IMR-90 (cell line): ENCODE data around the gene IFNGR1. TPM values are rescaled to one million over a fixed set of nuclear protein-coding genes. Genes with fewer than 3 reads are reported as not detected.
A peak's percentile ranks its signal among the peaks of the same experiment; 100 is the strongest.

Experiments used
- ATAC-seq: fragments of 200-7000 bp; cut with Tn5 transposase; 2 replicates; pipeline ENCODE4 v1.9.1; 2020; ENCODE audit warnings: low read depth, mild to moderate bottlenecking, moderate library complexity
- BruUV-seq: library from RNA; stranded (reverse); fragments of 400-500 nt; replicated peaks from 2 replicates; lab custom pipeline; 2021; lab: Mats Ljungman, UMichigan
- CTCF ChIA-PET: fragments of 300-600 bp; formaldehyde crosslinking; extraction: SDS; loops from one replicate; lab custom pipeline; 2021; ENCODE audit warnings: antibody characterized with exemption; lab: Yijun Ruan, JAX
- POLR2A ChIA-PET: fragments of 300-600 bp; sonication (Branson Sonifier 250); formaldehyde crosslinking; loops from one replicate; lab custom pipeline; 2022; ENCODE audit warnings: antibody characterized with exemption; ENCODE audit not compliant: unreplicated experiment; lab: Charles Lee
- DNase-seq: peaks from one replicate; pipeline ENCODE4 v3.0.0; 2013
- H2AFZ ChIP-seq: replicated peaks from 2 replicates; pipeline ENCODE3; 2013; ENCODE audit warnings: low read length, mild to moderate bottlenecking; ENCODE audit not compliant: poor library complexity
- H2AK5ac ChIP-seq: 2 replicates; pipeline ENCODE4 v1.6.1; 2013; ENCODE audit warnings: low read depth, low read length, inconsistent platforms
- H2AK9ac ChIP-seq: replicated peaks from 2 replicates; pipeline ENCODE3; 2013; ENCODE audit warnings: mild to moderate bottlenecking, low read depth, low read length, moderate library complexity; ENCODE audit not compliant: poor library complexity
- H2BK120ac ChIP-seq: 2 replicates; pipeline ENCODE4 v1.6.1; 2013; ENCODE audit warnings: low read depth, low read length, inconsistent platforms
- H2BK15ac ChIP-seq: 3 replicates; pipeline ENCODE4 v1.6.1; 2013; ENCODE audit warnings: low read depth, low read length, inconsistent platforms
- H2BK20ac ChIP-seq: 2 replicates; pipeline ENCODE4 v1.6.1; 2013; ENCODE audit warnings: low read depth, mild to moderate bottlenecking, inconsistent platforms, low read length, moderate library complexity
- H2BK5ac ChIP-seq: 2 replicates; pipeline ENCODE4 v1.6.1; 2013; ENCODE audit warnings: mild to moderate bottlenecking, low read depth, low read length, inconsistent platforms; ENCODE audit not compliant: poor library complexity, severe bottlenecking
- H3K14ac ChIP-seq: replicated peaks from 2 replicates; pipeline ENCODE4 v1.6.1; 2013; ENCODE audit warnings: low read depth, low read length, inconsistent platforms
- H3K18ac ChIP-seq: 2 replicates; pipeline ENCODE4 v1.6.1; 2013; ENCODE audit warnings: low read depth, low read length, control low read depth
- H3K23ac ChIP-seq: 2 replicates; pipeline ENCODE4 v1.6.1; 2013; ENCODE audit warnings: low read depth, low read length, inconsistent platforms
- H3K27ac ChIP-seq: 2 replicates; pipeline ENCODE4 v1.5.1; 2013; ENCODE audit warnings: mild to moderate bottlenecking, control low read depth, low read length; ENCODE audit not compliant: insufficient read depth
- H3K27me3 ChIP-seq: 2 replicates; pipeline ENCODE4 v1.6.1; 2013; ENCODE audit warnings: low read length; ENCODE audit not compliant: control insufficient read depth, insufficient read depth
- H3K36me3 ChIP-seq: 2 replicates; pipeline ENCODE4 v1.6.1; 2013; ENCODE audit warnings: low read length, mixed read lengths; ENCODE audit not compliant: control insufficient read depth, insufficient read depth
- H3K4ac ChIP-seq: 2 replicates; pipeline ENCODE4 v1.6.1; 2013; ENCODE audit warnings: low read depth, low read length, inconsistent platforms
- H3K4me1 ChIP-seq: 2 replicates; pipeline ENCODE4 v1.6.1; 2013; ENCODE audit warnings: low read length, mixed read lengths; ENCODE audit not compliant: control insufficient read depth, insufficient read depth
- H3K4me2 ChIP-seq: 2 replicates; pipeline ENCODE4 v1.6.1; 2013; ENCODE audit warnings: low read depth, mild to moderate bottlenecking, control low read depth, low read length, moderate library complexity
- H3K4me3 ChIP-seq: 2 replicates; pipeline ENCODE4 v1.5.1; 2013; ENCODE audit warnings: low read depth, mild to moderate bottlenecking, control low read depth, low read length, moderate library complexity; ENCODE audit not compliant: insufficient read depth
- H3K56ac ChIP-seq: 2 replicates; pipeline ENCODE4 v1.6.1; 2013; ENCODE audit warnings: low read length, inconsistent platforms; ENCODE audit not compliant: insufficient read depth; ENCODE audit errors: extremely low read depth
- H3K79me1 ChIP-seq, 2 experiments: 2 replicates each; pipeline ENCODE4 v1.6.1; 2013; ENCODE audit warnings: low read length in 2 of 2, inconsistent platforms in 1 of 2, low read depth in 1 of 2
- H3K9ac ChIP-seq: 2 replicates; pipeline ENCODE4 v1.6.1; 2013; ENCODE audit warnings: low read depth, low read length, control low read depth
- H3K9me1 ChIP-seq: 2 replicates; pipeline ENCODE4 v1.6.1; 2013; ENCODE audit warnings: low read length, inconsistent platforms; ENCODE audit not compliant: insufficient read depth
- H3K9me3 ChIP-seq: 2 replicates; pipeline ENCODE4 v1.6.1; 2013; ENCODE audit warnings: low read length; ENCODE audit not compliant: control insufficient read depth, insufficient read depth
- H4K20me1 ChIP-seq: 2 replicates; pipeline ENCODE4 v1.6.1; 2013; ENCODE audit warnings: low read length, inconsistent platforms; ENCODE audit not compliant: insufficient read depth
- H4K5ac ChIP-seq: 2 replicates; pipeline ENCODE4 v1.6.1; 2013; ENCODE audit warnings: mild to moderate bottlenecking, low read depth, low read length, control low read depth
- H4K8ac ChIP-seq, 2 experiments: 2 replicates each; pipeline ENCODE4 v1.6.1; 2013; ENCODE audit warnings: low read depth in 2 of 2, low read length in 2 of 2, control low read depth in 1 of 2, inconsistent platforms in 1 of 2
- H4K91ac ChIP-seq: 2 replicates; pipeline ENCODE4 v1.6.1; 2013; ENCODE audit warnings: low read depth, low read length, inconsistent platforms; ENCODE audit not compliant: insufficient read depth
- FOS ChIP-seq: fragments of 150-350 bp; IDR thresholded peaks from 2 replicates; pipeline ENCODE4 v1.6.1; 2016; ENCODE audit warnings: low read depth, low read length
- NFE2L2 ChIP-seq: fragments of 150-350 bp; IDR thresholded peaks from 2 replicates; pipeline ENCODE4 v1.6.1; 2016; ENCODE audit warnings: low read depth, mild to moderate bottlenecking, low read length
- SMC3 ChIP-seq: fragments of 150-350 bp; IDR thresholded peaks from 2 replicates; pipeline ENCODE4 v1.6.1; 2016; ENCODE audit warnings: low read depth, mild to moderate bottlenecking, antibody characterized with exemption, low read length, moderate library complexity
- dilution Hi-C: fragments of 300-500 bp; cut with HindIII; formaldehyde crosslinking; loops from one replicate; pipeline ENCODE4 v1.14.3; 2018; ENCODE audit warnings: low sequenced_read_pairs; ENCODE audit not compliant: unreplicated experiment
- in situ Hi-C: fragments of 300-500 bp; cut with MboI; formaldehyde crosslinking; loops from 3 replicates; pipeline ENCODE4 v1.14.3; 2019; ENCODE audit warnings: low sequenced_read_pairs, inconsistent platforms, mixed read lengths
- intact Hi-C: fragments of 100-400 bp; cut with micrococcal nuclease; formaldehyde crosslinking; loops from 2 replicates; pipeline ENCODE4 v1.10.0; 2022
- polyA plus RNA-seq, 3 experiments: library from polyadenylated mRNA; depleted of rRNA; stranded (reverse); fragments of >200 nt; gene quantifications; 2 replicates each; pipeline ENCODE4 v1.2.3, GENCODE V29; 2012; ENCODE audit warnings: low replicate concordance in 1 of 3
- total RNA-seq: library from RNA; depleted of rRNA; stranded (reverse); fragments of >200 nt; gene quantifications from 2 replicates; pipeline ENCODE4 v1.2.3, GENCODE V29; 2012

The IFNGR1 gene
- total and polyA plus RNA-seq, 2 of the 4 experiments (the other 2 are of a cell fraction), result 19.1 to 25.6 TPM

DNA sequence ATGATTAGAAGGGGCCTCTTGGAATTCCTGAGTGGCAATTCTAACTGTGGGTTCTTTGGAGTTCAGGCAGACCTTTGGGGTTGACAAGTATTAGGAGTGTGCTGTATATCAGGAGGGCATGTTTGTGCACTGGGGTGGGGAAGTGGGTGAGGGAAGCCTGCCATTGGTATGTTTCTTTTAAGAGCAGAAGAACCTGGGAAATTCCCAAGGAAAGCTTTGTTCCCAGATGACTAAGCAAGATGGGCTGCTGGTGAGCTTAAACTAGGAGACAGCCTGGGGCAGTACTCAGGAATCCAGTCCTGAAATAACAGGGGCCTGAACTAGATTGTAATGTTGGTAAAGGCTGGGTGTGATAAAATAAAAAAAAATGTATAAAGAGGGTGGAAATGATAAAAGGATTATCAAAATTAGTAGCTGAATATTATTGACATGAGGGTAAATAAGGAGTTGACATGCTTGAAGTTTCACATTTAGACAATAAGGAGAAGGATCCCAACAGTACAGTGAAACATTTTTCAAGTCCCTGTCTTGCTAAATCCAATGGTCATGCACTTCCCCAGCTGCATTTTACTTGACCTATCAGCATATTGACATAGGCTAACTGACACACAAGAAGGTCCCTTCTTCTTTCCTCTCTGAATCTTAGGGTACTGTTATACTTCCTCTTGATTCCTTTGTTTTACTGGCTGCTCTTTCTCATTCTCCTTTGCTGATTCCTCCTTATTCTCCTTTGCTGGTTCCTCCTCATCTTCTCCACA, 18.4 kb upstream of the IFNGR1 start:
- Histone ChIP-seq H3K4ac (peak overlapping the region; percentile 41; the same call in 1 of the 2 replicates), H3K23ac (peak overlapping the region; percentile 49; the same call in 1 of the 2 replicates), H4K8ac (peak overlapping the region in 1 of 2 experiments; percentile 4; a peak in 1 of 4 replicates), H3K9ac (no peak overlapping the region), H2BK120ac (peak overlapping the region; percentile 66), H3K4me3 (no peak overlapping the region), H3K4me2 (peak overlapping the region; percentile 4; the same call in 1 of the 2 replicates), H3K36me3 (no peaks in the 10 kb centered on the region), H3K18ac (peak overlapping the region; percentile 48; the same call in 1 of the 2 replicates), H4K91ac (peak overlapping the region; percentile 53; the same call in 1 of the 2 replicates), H2BK5ac (peak overlapping the region; percentile 36), H2AK9ac (no peak overlapping the region), H2AFZ (peak overlapping the region; percentile 61), H3K56ac (no peak overlapping the region), H3K27me3 (no peaks in the 10 kb centered on the region), H3K14ac (peak overlapping the region; percentile 37; the same call in 1 of the 2 replicates), H2AK5ac (no peak overlapping the region; the same call in 1 of the 2 replicates), H3K27ac (peak overlapping the region; percentile 65; the same call in 1 of the 2 replicates), H2BK15ac (no peak overlapping the region), H3K9me3 (no peaks in the 10 kb centered on the region), H3K9me1 (no peaks in the 10 kb centered on the region), H4K5ac (peak overlapping the region; percentile 52; the same call in 1 of the 2 replicates), H3K79me1 (no peaks in the 10 kb centered on the region), H3K4me1 (peaks cover 9% of the 10 kb centered on the region), H4K20me1 (no peaks in the 10 kb centered on the region), H2BK20ac (peak overlapping the region; percentile 83; the same call in 1 of the 2 replicates)
- ATAC-seq (peak; percentile 52), DNase-seq (peak; percentile 88)
- TF ChIP-seq FOS (peak; percentile 34; the same call in 1 of the 2 replicates), NFE2L2 (peak; percentile 76), SMC3 (no peak)
- intact Hi-C loops, result no loop called here
- CTCF ChIA-PET, result interaction anchor here (0.8 kb wide), 1 partner anchor 10 kb away, joined by 3 read pairs; no protein-coding TSS in a partner anchor
- in situ Hi-C loops, result no loop called here
- POLR2A ChIA-PET, result no interaction called here
- dilution Hi-C loops, result no loop called here
- BruUV-seq, result no TSS peak
